C4-2B (cell line): ENCODE data around the gene MIPEP.

Experiments used
- ZFX ChIP-seq: fragments of 450-650 bp; IDR thresholded peaks from 2 replicates; pipeline ENCODE4 v1.6.1; 2017
- TF ChIP-seq, protein P1 (sequence below): fragments of 450-650 bp; conservative IDR thresholded peaks from 2 replicates; pipeline ENCODE4 v1.5.1; 2017; ENCODE audit warnings: mild to moderate bottlenecking

DNA sequence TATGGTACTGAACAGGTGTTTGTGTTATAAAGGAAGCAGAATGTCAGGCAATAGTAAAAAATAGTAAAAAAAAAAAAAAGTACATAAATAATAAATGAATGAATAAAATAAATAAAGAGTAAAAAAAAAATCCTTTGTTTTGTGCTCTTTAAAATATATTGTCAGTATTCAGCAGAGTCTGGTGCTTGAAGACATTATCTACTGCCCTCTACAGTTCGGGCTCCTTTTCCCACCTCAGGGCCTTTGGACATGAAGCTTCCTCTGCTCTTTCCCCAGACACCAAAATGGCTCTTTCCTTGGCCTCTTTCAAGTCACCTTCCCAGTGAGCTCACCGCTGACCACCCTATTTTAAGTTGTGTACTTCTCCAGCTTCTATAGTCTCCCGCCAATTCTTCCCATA is 181.5 kb downstream of the MIPEP start:
- TF ChIP-seq, protein P1, sequence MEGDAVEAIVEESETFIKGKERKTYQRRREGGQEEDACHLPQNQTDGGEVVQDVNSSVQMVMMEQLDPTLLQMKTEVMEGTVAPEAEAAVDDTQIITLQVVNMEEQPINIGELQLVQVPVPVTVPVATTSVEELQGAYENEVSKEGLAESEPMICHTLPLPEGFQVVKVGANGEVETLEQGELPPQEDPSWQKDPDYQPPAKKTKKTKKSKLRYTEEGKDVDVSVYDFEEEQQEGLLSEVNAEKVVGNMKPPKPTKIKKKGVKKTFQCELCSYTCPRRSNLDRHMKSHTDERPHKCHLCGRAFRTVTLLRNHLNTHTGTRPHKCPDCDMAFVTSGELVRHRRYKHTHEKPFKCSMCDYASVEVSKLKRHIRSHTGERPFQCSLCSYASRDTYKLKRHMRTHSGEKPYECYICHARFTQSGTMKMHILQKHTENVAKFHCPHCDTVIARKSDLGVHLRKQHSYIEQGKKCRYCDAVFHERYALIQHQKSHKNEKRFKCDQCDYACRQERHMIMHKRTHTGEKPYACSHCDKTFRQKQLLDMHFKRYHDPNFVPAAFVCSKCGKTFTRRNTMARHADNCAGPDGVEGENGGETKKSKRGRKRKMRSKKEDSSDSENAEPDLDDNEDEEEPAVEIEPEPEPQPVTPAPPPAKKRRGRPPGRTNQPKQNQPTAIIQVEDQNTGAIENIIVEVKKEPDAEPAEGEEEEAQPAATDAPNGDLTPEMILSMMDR = no peak; the same call in 1 of the 2 replicates
- TF ChIP-seq ZFX = no peak
